Measurements from ENCODE around the gene ADSS2. TPM values are rescaled to one million over a fixed set of nuclear protein-coding genes. Genes with fewer than 3 reads are reported as not detected.

Gene ADSS2
- total RNA-seq, 1 donor from 2014 or later: 53.9 TPM

DNA sequence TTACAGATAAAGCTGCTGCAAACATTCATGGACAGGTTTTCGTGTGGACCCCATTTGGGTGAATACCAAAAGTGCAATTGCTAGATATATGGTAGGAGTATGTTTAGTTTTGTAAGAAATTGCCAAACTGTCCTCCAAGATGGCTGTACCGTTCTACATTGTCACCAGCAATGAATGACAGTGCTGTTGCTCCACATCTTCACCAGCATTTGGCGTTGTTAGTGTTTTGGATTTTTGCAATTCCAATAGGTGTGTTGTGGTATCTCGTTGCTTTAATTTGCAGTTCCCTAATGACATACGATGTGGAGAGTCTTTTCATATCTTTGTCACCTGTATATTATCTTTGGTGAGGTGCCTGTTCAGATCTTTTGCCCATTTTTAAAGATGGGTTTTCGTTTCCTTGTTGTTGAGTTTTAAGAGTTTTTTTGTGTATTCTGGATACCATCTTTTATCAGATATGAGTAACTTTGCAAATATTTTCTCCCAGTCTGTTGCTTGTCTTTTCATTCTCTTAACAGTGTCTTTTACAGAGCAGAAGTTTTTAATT lies 21.4 kb upstream of the ADSS2 start:
- no peaks in the 10 kb centered on the region for H4K20me1 ChIP-seq (ENCODE audit: insufficient read depth, low read length)
- H3K36me3 ChIP-seq (ENCODE audit: insufficient read depth, low read length): no peaks in the 10 kb centered on the region
- H3K4me3 ChIP-seq (ENCODE audit: insufficient read depth, low read depth, low read length): no peak overlapping the region
- no peaks in the 10 kb centered on the region for H3K9me3 Mint-ChIP-seq (ENCODE audit: unreplicated experiment)
- H3K4me1 Mint-ChIP-seq (ENCODE audit: low read depth, unreplicated experiment): no peaks in the 10 kb centered on the region
- no peak overlapping the region for H3K4me2 ChIP-seq (ENCODE audit: low read length)
- no peak for TF ChIP-seq EZH2 (IDR thresholded peaks at IDR 0.05; ENCODE audit: insufficient read depth, low read length)
- TF ChIP-seq, protein P1, sequence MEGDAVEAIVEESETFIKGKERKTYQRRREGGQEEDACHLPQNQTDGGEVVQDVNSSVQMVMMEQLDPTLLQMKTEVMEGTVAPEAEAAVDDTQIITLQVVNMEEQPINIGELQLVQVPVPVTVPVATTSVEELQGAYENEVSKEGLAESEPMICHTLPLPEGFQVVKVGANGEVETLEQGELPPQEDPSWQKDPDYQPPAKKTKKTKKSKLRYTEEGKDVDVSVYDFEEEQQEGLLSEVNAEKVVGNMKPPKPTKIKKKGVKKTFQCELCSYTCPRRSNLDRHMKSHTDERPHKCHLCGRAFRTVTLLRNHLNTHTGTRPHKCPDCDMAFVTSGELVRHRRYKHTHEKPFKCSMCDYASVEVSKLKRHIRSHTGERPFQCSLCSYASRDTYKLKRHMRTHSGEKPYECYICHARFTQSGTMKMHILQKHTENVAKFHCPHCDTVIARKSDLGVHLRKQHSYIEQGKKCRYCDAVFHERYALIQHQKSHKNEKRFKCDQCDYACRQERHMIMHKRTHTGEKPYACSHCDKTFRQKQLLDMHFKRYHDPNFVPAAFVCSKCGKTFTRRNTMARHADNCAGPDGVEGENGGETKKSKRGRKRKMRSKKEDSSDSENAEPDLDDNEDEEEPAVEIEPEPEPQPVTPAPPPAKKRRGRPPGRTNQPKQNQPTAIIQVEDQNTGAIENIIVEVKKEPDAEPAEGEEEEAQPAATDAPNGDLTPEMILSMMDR (IDR thresholded peaks at IDR 0.05; ENCODE audit: insufficient read depth, low read depth, low read length): no peak
- H3K27me3 Mint-ChIP-seq (ENCODE audit: low read depth, unreplicated experiment): no peaks in the 10 kb centered on the region
- no peak overlapping the region for H3K9ac ChIP-seq (ENCODE audit: low read length)
- no peak overlapping the region for H3K27ac ChIP-seq (ENCODE audit: low read depth, low read length)
- no peak overlapping the region for H3K27ac Mint-ChIP-seq (ENCODE audit: unreplicated experiment)
- FAIRE-seq: no peak
- no peaks in the 10 kb centered on the region for H3K27me3 ChIP-seq (ENCODE audit: insufficient read depth, low read length)
- DNase-seq (ENCODE audit: low read depth): no peak
- H3K9me3 ChIP-seq (ENCODE audit: insufficient read depth, low read depth, low read length): no peaks in the 10 kb centered on the region
- no peaks in the 10 kb centered on the region for H3K36me3 Mint-ChIP-seq (ENCODE audit: low read depth, unreplicated experiment)
- H2AFZ ChIP-seq (ENCODE audit: low read depth, low read length): no peak overlapping the region
- H3K4me1 ChIP-seq (ENCODE audit: insufficient read depth, low read length): no peaks in the 10 kb centered on the region
- H3K4me3 Mint-ChIP-seq (ENCODE audit: unreplicated experiment): no peak overlapping the region
- H3K79me2 ChIP-seq (ENCODE audit: insufficient read depth, low read length): no peaks in the 10 kb centered on the region

- no peaks in the 10 kb centered on the region for H3K27me3 ChIP-seq (ENCODE audit: insufficient read depth, low read length)
- no peaks in the 10 kb centered on the region for H3K36me3 ChIP-seq (ENCODE audit: insufficient read depth, low read length)
- Mint-ChIP-seq H3K9me3 (ENCODE audit: unreplicated experiment) (peaks cover 2% of the 10 kb centered on the region), H3K4me3 (ENCODE audit: unreplicated experiment) (no peak overlapping the region), H3K27me3 (ENCODE audit: low read depth, unreplicated experiment) (no peaks in the 10 kb centered on the region), H3K4me1 (ENCODE audit: low read depth, unreplicated experiment) (no peaks in the 10 kb centered on the region), H3K27ac (ENCODE audit: unreplicated experiment) (no peak overlapping the region), H3K36me3 (ENCODE audit: low read depth, unreplicated experiment) (peaks cover under 1% of the 10 kb centered on the region)
- DNase-seq (ENCODE audit: low read depth) (no peak), FAIRE-seq (no peak)
- H2AFZ ChIP-seq (ENCODE audit: low read depth, low read length): no peak overlapping the region
- no peaks in the 10 kb centered on the region for H4K20me1 ChIP-seq (ENCODE audit: insufficient read depth, low read length)
- no peaks in the 10 kb centered on the region for H3K9me3 ChIP-seq (ENCODE audit: insufficient read depth, low read depth, low read length)
- no peak overlapping the region for H3K4me3 ChIP-seq (ENCODE audit: insufficient read depth, low read depth, low read length)
- H3K4me1 ChIP-seq (ENCODE audit: insufficient read depth, low read length): no peaks in the 10 kb centered on the region
- no peak overlapping the region for H3K9ac ChIP-seq (ENCODE audit: low read length)
- H3K79me2 ChIP-seq (ENCODE audit: insufficient read depth, low read length): no peaks in the 10 kb centered on the region
- H3K27ac ChIP-seq (ENCODE audit: low read depth, low read length): no peak overlapping the region
- H3K4me2 ChIP-seq (ENCODE audit: low read length): no peak overlapping the region
- TF ChIP-seq EZH2 (IDR thresholded peaks at IDR 0.05; ENCODE audit: insufficient read depth, low read length): no peak
Measured at GRCh38 chr1:244466724-244467123, 15.0 kb upstream of the ADSS2 start.

- Histone ChIP-seq H4K20me1 (ENCODE audit: insufficient read depth, low read length) (no peaks in the 10 kb centered on the region), H3K36me3 (ENCODE audit: insufficient read depth, low read length) (no peaks in the 10 kb centered on the region), H3K4me1 (ENCODE audit: insufficient read depth, low read length) (peaks cover 4% of the 10 kb centered on the region), H3K4me3 (ENCODE audit: insufficient read depth, low read depth, low read length) (peak within 1 kb of the TSS; percentile 63), H3K9ac (ENCODE audit: low read length) (peak within 1 kb of the TSS; percentile 86), H3K27me3 (ENCODE audit: insufficient read depth, low read length) (no peaks in the 10 kb centered on the region), H3K27ac (ENCODE audit: low read depth, low read length) (peak within 1 kb of the TSS; percentile 56), H3K4me2 (ENCODE audit: low read length) (peak within 1 kb of the TSS; percentile 95), H3K9me3 (ENCODE audit: insufficient read depth, low read depth, low read length) (no peaks in the 10 kb centered on the region), H3K79me2 (ENCODE audit: insufficient read depth, low read length) (no peaks in the 10 kb centered on the region), H2AFZ (ENCODE audit: low read depth, low read length) (peak within 1 kb of the TSS; percentile 99)
- peaks cover 11% of the 10 kb centered on the region for H3K9me3 Mint-ChIP-seq (ENCODE audit: unreplicated experiment)
- DNase-seq (ENCODE audit: low read depth): peak; percentile 79
- no peak for FAIRE-seq
- peak within 1 kb of the TSS; percentile 82 for H3K4me3 Mint-ChIP-seq (ENCODE audit: unreplicated experiment)
- H3K36me3 Mint-ChIP-seq (ENCODE audit: low read depth, unreplicated experiment): peaks cover 16% of the 10 kb centered on the region
- H3K4me1 Mint-ChIP-seq (ENCODE audit: low read depth, unreplicated experiment): peaks cover 1% of the 10 kb centered on the region
- TF ChIP-seq EZH2 (IDR thresholded peaks at IDR 0.05; ENCODE audit: insufficient read depth, low read length): no peak
- TF ChIP-seq, protein P1 (IDR thresholded peaks at IDR 0.05; ENCODE audit: insufficient read depth, low read depth, low read length): no peak
- peak within 1 kb of the TSS; percentile 83 for H3K27ac Mint-ChIP-seq (ENCODE audit: unreplicated experiment)
- no peaks in the 10 kb centered on the region for H3K27me3 Mint-ChIP-seq (ENCODE audit: low read depth, unreplicated experiment)
Measured at GRCh38 chr1:244461245-244462071, 9.7 kb upstream of the ADSS2 start, which contains the start of gene CATSPERE. TSS of gene CATSPERE (plus strand) at chr1:244461273. CDS start at chr1:244461430, 157 bp downstream.

Measured in astrocyte (in vitro differentiated cells and primary cell).